ENCODE measurements around the gene G0S2. TPM values are rescaled to one million over a fixed set of nuclear protein-coding genes. Genes with fewer than 3 reads are reported as not detected.

Gene G0S2, protein sequence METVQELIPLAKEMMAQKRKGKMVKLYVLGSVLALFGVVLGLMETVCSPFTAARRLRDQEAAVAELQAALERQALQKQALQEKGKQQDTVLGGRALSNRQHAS
- polyA plus RNA-seq (ENCODE audit: insufficient read length) = 5.3 TPM
- long read RNA-seq, donor 1, transcript G0S2-201 (2 exons, 866 nt) = major isoform, 31 of 31 reads
- long read RNA-seq, donor 1, partial matches to known transcripts = 0 of 31 reads
- long read RNA-seq, donor 1, other reads (novel, unspliced or antisense) = 0 of 31 reads
- long read RNA-seq, donor 2, transcript G0S2-201 (2 exons, 866 nt) = major isoform, 22 of 22 reads
- long read RNA-seq, donor 2, partial matches to known transcripts = 0 of 22 reads
- long read RNA-seq, donor 2, other reads (novel, unspliced or antisense) = 0 of 22 reads
- long read RNA-seq, donor 3, transcript G0S2-201 (2 exons, 866 nt) = major isoform, 13 of 19 reads
- long read RNA-seq, donor 3, partial matches to known transcripts = 6 of 19 reads
- long read RNA-seq, donor 3, other reads (novel, unspliced or antisense) = 0 of 19 reads
- long read RNA-seq, donor 4, partial matches to known transcripts = 5 of 5 reads
- long read RNA-seq, donor 4, other reads (novel, unspliced or antisense) = 0 of 5 reads
- long read RNA-seq, donor 5, transcript G0S2-201 (2 exons, 866 nt) = major isoform, 20 of 20 reads
- long read RNA-seq, donor 5, partial matches to known transcripts = 0 of 20 reads
- long read RNA-seq, donor 5, other reads (novel, unspliced or antisense) = 0 of 20 reads
- long read RNA-seq, donor 6, transcript G0S2-201 (2 exons, 866 nt) = major isoform, 22 of 44 reads
- long read RNA-seq, donor 6, partial matches to known transcripts = 22 of 44 reads
- long read RNA-seq, donor 6, other reads (novel, unspliced or antisense) = 0 of 44 reads
- long read RNA-seq, donor 7, transcript G0S2-201 (2 exons, 866 nt) = major isoform, 41 of 41 reads
- long read RNA-seq, donor 7, partial matches to known transcripts = 0 of 41 reads
- long read RNA-seq, donor 7, other reads (novel, unspliced or antisense) = 0 of 41 reads
- long read RNA-seq, donor 8, transcript G0S2-201 (2 exons, 866 nt) = major isoform, 6 of 6 reads
- long read RNA-seq, donor 8, partial matches to known transcripts = 0 of 6 reads
- long read RNA-seq, donor 8, other reads (novel, unspliced or antisense) = 0 of 6 reads

DNA sequence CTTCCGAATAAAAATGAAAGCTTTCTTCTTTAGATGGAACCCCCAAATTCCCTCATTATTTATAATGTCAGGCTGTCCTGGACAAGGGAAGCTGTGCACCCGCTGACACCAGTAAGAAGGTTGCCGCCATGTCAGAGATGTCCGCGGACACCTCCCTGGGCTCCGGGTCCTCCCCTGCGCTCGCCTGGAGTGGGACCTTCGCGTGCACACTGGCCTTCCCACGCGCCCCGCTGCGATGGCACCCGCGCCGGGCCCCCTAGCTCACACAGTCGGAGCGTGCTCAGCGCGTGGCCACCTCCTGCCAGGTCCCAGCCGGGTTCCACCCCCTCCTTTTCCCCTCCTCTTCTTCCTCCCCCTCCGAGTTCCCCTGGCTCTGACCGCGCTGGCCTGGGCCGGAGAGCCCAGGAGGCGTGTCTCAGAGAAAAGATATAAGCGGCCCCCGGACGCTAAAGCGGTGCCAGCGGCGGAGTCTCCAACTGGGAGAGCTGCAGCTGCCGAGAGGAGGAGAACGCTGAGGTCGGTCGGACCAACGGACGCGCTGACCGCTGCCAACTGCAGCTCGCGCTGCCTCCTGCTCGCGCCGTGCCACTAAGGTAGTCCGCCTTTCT, at the start of gene G0S2:
Gene G0S2 (plus strand): TSS at position 456 of the 608 bp plus-strand sequence. CDS start 273 bp downstream, outside the sequence.
- DNase-seq = peak; percentile 46

- no peak for DNase-seq
Measured at GRCh38 chr1:209625791-209626285, 49.4 kb upstream of the G0S2 start.

- no peak for DNase-seq
Measured at GRCh38 chr1:209626346-209627026, 48.7 kb upstream of the G0S2 start.

DNA sequence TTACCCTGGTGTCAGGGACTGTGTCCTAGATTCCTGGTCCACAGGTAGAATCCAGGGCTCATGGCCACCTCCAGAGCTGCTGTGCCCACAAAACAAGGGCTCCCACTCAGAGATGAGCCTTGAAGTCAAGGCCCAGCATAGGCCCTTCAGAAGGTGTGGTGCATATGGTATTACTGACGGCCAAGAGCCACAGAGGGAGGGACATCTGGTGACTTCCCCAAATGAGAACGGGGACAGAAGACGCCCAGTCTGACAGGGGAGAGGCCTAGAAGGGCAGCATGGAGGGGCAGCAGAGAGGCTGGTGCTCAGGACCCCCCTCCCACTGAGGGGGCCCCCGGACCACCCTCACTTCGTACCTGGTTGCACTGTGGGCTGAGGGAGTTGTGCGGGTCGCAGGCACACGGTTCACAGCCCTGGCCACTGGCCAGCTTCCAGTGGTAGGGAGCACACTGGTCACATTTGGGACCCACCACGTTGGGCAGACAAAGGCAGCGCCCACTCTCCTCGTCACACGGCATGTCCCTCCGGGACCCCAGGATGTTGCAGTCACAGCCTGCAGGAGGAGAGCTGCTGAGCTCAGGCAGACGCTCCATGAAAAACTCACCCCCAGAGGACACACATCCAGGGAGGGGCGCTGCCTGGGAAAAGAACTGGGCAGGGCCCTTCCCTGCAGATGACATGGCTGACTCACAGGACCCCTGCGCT, 48.0 kb upstream of the G0S2 start:
- DNase-seq = no peak

DNA sequence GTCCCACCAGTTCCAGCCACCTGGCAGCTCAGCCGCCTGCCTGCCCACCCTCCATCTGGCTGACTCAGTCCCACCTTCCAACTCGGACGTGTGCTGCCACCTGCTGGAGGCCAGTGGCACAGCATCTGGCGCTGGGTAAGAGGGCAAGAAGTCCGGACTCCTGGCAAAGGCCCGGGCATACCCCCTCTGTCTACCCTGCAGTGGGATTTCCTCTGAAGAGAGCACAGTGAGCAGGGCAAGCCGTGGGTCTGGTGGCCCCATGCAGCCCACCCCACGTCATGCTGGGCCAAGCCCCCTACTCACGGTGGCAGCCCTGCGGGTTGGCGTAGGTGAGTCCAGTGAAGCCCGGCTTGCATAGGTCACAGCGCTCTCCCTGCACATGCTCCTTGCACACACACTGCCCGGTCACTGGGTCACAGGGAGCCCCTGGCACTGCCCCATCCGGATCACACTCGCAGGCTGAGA, 47.4 kb upstream of the G0S2 start:
- DNase-seq = peak; percentile 76

DNA sequence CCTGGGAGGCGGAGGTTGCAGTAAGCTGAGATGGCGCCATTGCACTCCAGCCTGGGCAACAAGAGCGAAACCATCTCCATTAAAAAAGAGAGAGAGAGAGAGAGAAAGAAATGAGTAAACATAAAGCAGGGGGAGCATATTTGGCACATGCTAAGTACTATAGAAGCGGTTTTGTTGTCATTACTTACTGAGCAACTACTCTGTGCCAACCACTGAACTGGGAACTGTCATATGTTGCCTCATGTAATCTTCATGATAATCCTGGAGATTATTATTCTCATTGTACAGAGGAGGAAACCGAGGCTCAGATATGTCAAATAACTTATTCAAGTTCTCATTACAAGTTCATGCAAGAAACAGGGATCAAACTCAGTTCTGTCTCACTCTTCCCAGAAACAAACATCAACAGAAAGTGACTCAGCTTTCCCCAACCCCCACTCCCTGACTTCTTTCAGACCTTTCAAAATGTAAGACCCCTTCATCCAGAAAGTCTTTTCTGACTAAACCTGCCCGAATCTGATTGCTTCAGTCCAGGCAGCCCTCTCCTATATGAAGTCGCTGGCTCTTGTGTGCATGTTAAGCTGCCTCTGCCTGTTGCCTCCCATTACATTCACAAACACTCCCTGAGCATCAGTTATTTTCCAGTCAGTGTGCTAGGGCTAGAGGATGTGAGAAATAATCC, 46.5 kb upstream of the G0S2 start:
- DNase-seq = no peak

- DNase-seq = no peak
Measured at GRCh38 chr1:209629621-209630382, 45.4 kb upstream of the G0S2 start.

DNA sequence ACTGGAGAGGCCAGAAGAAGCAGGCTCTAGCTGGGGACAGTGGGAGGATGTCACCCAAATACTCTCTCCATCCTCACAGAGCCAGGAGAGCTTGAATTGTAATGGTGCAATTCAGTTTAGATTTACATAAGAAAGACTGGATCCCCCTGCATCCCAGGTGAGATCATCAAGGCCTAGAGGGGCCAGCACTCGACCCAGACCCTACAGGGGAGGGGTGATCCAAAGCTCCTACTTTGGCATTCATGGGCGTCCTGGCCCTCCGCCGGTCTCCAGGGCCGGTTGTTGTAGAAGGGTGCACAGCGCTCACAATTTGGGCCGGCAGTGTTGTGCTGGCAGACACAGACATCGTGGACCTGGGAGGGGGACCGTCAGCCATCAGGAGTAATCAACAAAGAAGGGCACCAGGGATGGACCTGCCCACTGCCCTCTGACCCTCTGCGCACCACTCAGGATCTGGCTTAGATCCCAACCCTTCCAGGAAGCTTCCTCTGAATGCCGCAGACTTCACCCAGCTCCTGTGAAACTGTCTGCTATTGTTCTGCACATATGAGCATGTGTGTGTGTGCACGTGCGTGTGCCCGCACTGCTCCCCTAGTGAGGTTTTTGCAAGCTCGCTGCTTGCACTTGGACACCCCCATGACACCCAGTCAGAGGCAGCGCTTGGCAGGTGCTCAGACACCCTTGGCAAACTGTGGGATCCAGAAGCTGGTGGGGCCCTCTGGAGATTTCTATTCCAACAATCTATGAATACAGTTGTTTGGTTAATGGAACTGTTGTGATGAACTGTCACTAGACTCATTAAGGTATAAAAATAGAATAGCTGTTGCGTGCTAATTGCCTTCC, 44.6 kb upstream of the G0S2 start:
- DNase-seq = no peak

GRCh38 chr1:209633335-209633997, 41.7 kb upstream of the G0S2 start:
- DNase-seq = no peak

GRCh38 chr1:209634005-209634737, 41.0 kb upstream of the G0S2 start:
- DNase-seq = no peak

- DNase-seq = no peak
Measured at GRCh38 chr1:209635850-209636249, 39.4 kb upstream of the G0S2 start.

- DNase-seq = peak; percentile 75
Measured at GRCh38 chr1:209641832-209642172, 33.4 kb upstream of the G0S2 start.

DNA sequence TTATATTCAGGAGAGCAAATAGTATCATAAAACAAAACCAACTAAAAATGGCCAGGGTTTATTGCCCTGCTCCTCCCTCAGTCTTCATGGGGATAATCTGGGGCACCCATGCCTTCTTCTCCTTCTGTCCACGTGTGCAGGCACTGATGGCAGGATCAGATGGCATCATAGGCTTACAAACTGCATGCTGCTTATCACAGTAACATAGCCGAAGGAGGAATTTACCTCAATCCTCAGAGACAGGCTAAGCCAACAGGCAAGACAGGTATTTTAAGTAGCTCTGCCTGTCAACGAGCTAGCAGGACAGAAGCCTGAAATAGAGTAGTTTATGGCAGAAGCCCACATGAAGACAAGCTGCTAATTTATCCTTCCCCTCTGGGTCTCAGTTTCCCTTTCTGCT, 32.4 kb upstream of the G0S2 start:
- DNase-seq = no peak

DNA sequence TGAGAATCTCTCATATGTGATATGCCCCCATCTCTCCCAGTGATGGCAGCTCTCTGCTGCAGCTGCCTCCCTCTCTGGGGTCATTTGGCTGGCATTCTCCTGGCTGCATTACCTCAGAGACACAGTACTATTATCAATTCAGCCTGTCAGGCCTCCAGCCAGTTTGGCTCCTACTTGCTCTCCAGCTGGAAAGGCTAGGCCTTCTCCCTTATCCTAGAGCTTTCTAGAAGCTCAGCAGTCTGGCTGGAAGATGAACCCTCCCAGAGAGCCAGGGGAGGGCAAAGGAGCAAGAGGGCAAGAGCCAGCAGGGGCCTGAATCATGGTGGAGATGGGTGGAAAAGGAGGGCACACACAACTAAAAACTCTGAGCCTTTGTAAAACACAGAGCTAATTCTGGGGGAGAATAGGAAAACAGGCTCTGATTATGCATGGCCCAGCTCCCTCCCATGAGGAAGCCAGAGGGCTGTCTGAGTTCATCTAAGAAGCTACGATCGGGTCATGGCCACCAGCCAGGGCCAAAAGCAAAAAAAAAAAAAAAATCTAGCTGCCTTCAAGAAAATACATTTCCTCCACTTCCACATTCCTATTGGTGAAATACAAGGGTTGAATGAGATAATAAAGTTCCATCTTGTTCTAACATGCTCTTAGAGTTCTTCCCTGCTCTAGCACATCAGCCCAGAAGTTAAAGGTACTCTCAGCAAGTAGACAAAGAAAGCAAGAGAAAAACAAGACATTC, 31.8 kb upstream of the G0S2 start:
- no peak for DNase-seq

DNA sequence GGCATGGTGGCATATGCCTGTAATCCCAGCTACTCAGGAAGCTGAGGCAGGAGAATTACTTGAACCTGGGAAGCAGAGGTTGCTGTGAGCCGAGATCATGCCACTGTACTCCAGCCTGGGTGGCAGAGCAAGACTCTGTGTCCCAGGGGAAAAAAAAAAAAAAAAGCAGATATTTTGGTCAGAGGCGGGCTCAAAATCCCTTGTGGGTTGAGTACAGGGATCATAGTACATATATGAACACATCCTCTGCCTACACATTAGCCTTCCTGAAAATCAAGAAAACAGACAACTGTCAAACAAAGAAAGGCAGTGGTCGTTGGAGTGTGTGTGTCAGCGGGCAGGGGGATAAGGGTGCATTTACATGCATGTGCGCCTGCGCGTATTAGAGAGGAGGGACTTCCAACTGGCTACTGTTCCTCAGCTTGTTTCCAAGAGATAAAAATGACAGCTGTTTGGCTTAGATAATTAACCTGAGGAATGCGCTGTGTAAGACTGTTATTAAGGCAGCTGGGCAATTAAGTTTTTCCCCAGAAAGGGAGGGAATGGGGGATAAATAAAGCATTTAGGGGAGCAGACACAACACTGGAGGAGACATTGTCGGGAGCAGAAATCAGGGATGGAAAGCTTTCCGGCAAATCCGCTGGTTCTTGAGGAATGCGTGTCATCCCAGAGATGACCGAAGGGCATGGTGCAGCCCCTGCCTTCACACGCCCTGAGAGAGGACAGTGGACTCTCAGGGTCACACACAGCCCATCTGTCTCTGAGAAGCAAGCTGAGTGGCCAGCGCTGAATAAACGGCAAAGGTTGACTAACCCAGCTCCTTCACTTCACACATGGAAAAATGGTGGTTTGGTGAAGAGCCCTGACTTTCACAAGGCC, 29.4 kb upstream of the G0S2 start:
- DNase-seq = no peak
